CD14-positive monocyte (primary cell): Measurements from ENCODE around the gene NXPH4. TPM values are rescaled to one million over a fixed set of nuclear protein-coding genes. Genes with fewer than 3 reads are reported as not detected.

ENCODE experiments used
- DNase-seq, 3 donors: peaks; one replicate each; pipeline ENCODE4 v3.0.0-alpha.2; 2011 to 2022
- H2AFZ ChIP-seq: 2 replicates; pipeline ENCODE4 v1.6.0; 2012; ENCODE audit warnings: mild to moderate bottlenecking, low read depth, low read length, inconsistent platforms; ENCODE audit not compliant: insufficient read depth, poor library complexity, severe bottlenecking
- H3K27ac ChIP-seq, 2 donors: 1 replicate in 1 of 2; 2 replicates in 1 of 2; pipeline ENCODE4 v1.5.1; 2012 to 2013; ENCODE audit warnings: low read length in 2 of 2, control low read depth in 1 of 2, inconsistent platforms in 1 of 2, low read depth in 1 of 2, mild to moderate bottlenecking in 1 of 2
- H3K27me3 ChIP-seq, 2 donors: one replicate each; pipeline versions ENCODE4 v1.6.0 to v1.6.1; 2011 to 2013; ENCODE audit warnings: low read length in 2 of 2; ENCODE audit not compliant: control insufficient read depth in 2 of 2, insufficient read depth in 2 of 2
- H3K36me3 ChIP-seq, 2 donors: replicated peaks in 1 of 2; 1 replicate in 1 of 2; 2 replicates in 1 of 2; pipeline versions ENCODE4 v1.5.1 to v1.6.1; 2012 to 2013; ENCODE audit warnings: low read length in 2 of 2, control low read depth in 1 of 2, inconsistent platforms in 1 of 2, mild to moderate bottlenecking in 1 of 2; ENCODE audit not compliant: insufficient read depth in 2 of 2, control insufficient read depth in 1 of 2
- H3K4me1 ChIP-seq, 2 donors: 1 replicate in 1 of 2; 2 replicates in 1 of 2; pipeline versions ENCODE4 v1.5.1 to v1.6.1; 2012 to 2013; ENCODE audit warnings: low read length in 2 of 2, control low read depth in 1 of 2, inconsistent platforms in 1 of 2, mild to moderate bottlenecking in 1 of 2, moderate library complexity in 1 of 2; ENCODE audit not compliant: insufficient read depth in 2 of 2, control insufficient read depth in 1 of 2
- H3K4me2 ChIP-seq: replicated peaks from 2 replicates; pipeline ENCODE3; 2012; ENCODE audit warnings: low read length, moderate library complexity, mild to moderate bottlenecking; ENCODE audit not compliant: poor library complexity, severe bottlenecking; ENCODE audit errors: extremely low read depth
- H3K4me3 ChIP-seq, 3 experiments: fragments of 200-600 bp in 1 of 3; sonication (generic) in 1 of 3; replicated peaks in 1 of 3; 1 replicate in 2 of 3; 2 replicates in 1 of 3; pipeline ENCODE4 v1.5.1; 2011 to 2013; ENCODE audit warnings: low read length in 3 of 3, mild to moderate bottlenecking in 3 of 3, control low read depth in 2 of 3, low read depth in 2 of 3, inconsistent platforms in 1 of 3, moderate library complexity in 1 of 3
- H3K79me2 ChIP-seq: 2 replicates; pipeline ENCODE4 v1.6.0; 2012; ENCODE audit warnings: mild to moderate bottlenecking, control low read depth, inconsistent platforms, low read length, moderate library complexity; ENCODE audit not compliant: insufficient read depth
- H3K9ac ChIP-seq: 2 replicates; pipeline ENCODE4 v1.6.0; 2017; ENCODE audit warnings: low read length, mild to moderate bottlenecking; ENCODE audit not compliant: insufficient read depth, poor library complexity, severe bottlenecking
- H3K9me3 ChIP-seq, 2 donors: replicated peaks in 1 of 2; 1 replicate in 1 of 2; 2 replicates in 1 of 2; pipeline versions ENCODE4 v1.5.1 to v1.6.1; 2012 to 2013; ENCODE audit warnings: low read length in 2 of 2, control low read depth in 1 of 2; ENCODE audit not compliant: control insufficient read depth in 1 of 2, insufficient read depth in 1 of 2
- H4K20me1 ChIP-seq: 2 replicates; pipeline ENCODE4 v1.6.0; 2012; ENCODE audit warnings: mild to moderate bottlenecking, low read length, control low read depth, moderate library complexity; ENCODE audit not compliant: insufficient read depth
- H3K27ac Mint-ChIP-seq, 7 donors: one replicate each; pipeline ENCODE4 v1.8.0; 2020; ENCODE audit warnings: mild to moderate bottlenecking in 7 of 7, mixed read lengths in 7 of 7, moderate library complexity in 6 of 7, inconsistent platforms in 2 of 7
- H3K27me3 Mint-ChIP-seq, 3 donors: one replicate each; pipeline ENCODE4 v1.8.0; 2021 to 2022; ENCODE audit warnings: low read depth in 3 of 3, mild to moderate bottlenecking in 3 of 3, mixed read lengths in 3 of 3, moderate library complexity in 3 of 3, inconsistent platforms in 1 of 3
- H3K36me3 Mint-ChIP-seq, 2 donors: one replicate each; pipeline ENCODE4 v1.8.0; 2020; ENCODE audit warnings: mixed read lengths in 2 of 2, inconsistent platforms in 1 of 2, mild to moderate bottlenecking in 1 of 2
- H3K4me1 Mint-ChIP-seq: one replicate; pipeline ENCODE4 v1.8.0; 2020; ENCODE audit warnings: mild to moderate bottlenecking, mixed read lengths
- H3K4me3 Mint-ChIP-seq, 2 donors: one replicate each; pipeline ENCODE4 v1.8.0; 2020; ENCODE audit warnings: mild to moderate bottlenecking in 2 of 2, mixed read lengths in 2 of 2, moderate library complexity in 1 of 2
- H3K9me3 Mint-ChIP-seq, 7 donors: one replicate each; pipeline ENCODE4 v1.8.0; 2020 to 2022; ENCODE audit warnings: mixed read lengths in 7 of 7, mild to moderate bottlenecking in 6 of 7, moderate library complexity in 6 of 7, inconsistent platforms in 2 of 7
- CTCF ChIP-seq: fragments of 200-600 bp; IDR thresholded peaks from one replicate; pipeline ENCODE4 v1.8.0; 2022; ENCODE audit warnings: antibody characterized with exemption, mild to moderate bottlenecking
- WGBS: methylation state at CpG from one replicate; pipeline ENCODE4 v1.1.5; 2013; ENCODE audit warnings: missing lambda C conversion rate; ENCODE audit not compliant: insufficient coverage; 5-methylcytosine and 5-hydroxymethylcytosine counted together
- intact Hi-C, 2 donors: fragments of 100-400 bp; cut with micrococcal nuclease; formaldehyde crosslinking; loops; one replicate each; pipeline versions ENCODE4 v1.15.0 to v1.15.1; 2023
- polyA plus RNA-seq, 3 donors: library from polyadenylated mRNA; depleted of rRNA in 1 of 3; unstranded in 2 of 3; stranded (reverse) in 1 of 3; fragments of 300-500 nt in 2 of 3; fragments of >200 nt in 1 of 3; fragmentation: Illumina TruSeq in 2 of 3; gene quantifications; 1 replicate in 2 of 3; 2 replicates in 1 of 3; pipeline ENCODE4 v1.2.3, GENCODE V29; 2012 to 2021

NXPH4 gene
- polyA plus RNA-seq, 3 donors = not detected

- Histone ChIP-seq H2AFZ (no peak overlapping the region), H3K9ac (no peak overlapping the region), H3K79me2 (no peaks in the 10 kb centered on the region), H3K27me3 (peaks cover 50 to 59% of the 10 kb centered on the region in 2 donors), H3K4me1 (peaks cover 72 to 73% of the 10 kb centered on the region in 2 donors), H3K27ac (no peak overlapping the region), H3K4me3 (peak overlapping the region in 1 of 3 experiments; percentile 65), H3K9me3 (peaks cover 0 to 33% of the 10 kb centered on the region in 2 donors), H3K36me3 (peaks cover 4 to 13% of the 10 kb centered on the region in 2 donors), H3K4me2 (peak overlapping the region; percentile 64), H4K20me1 (peaks cover 61% of the 10 kb centered on the region)
- WGBS = 1% methylated on average over 15 of the region's 18 CpGs
- no peak for TF ChIP-seq CTCF
- Mint-ChIP-seq H3K9me3 (peaks cover 0 to 44% (median 13%) of the 10 kb centered on the region in 7 donors), H3K4me1 (peaks cover 79% of the 10 kb centered on the region), H3K36me3 (peaks cover 32% of the 10 kb centered on the region in 2 donors), H3K27ac (no peak overlapping the region), H3K4me3 (peak overlapping the region in 1 of 2 donors; percentile 99), H3K27me3 (peaks cover 69 to 70% (median 69%) of the 10 kb centered on the region in 3 donors)
- DNase-seq = no peak
- intact Hi-C loops = no loop called here
These were observed 25.7 kb downstream of the NXPH4 start for GRCh38 chr12:57242329-57242690.

- Histone ChIP-seq H3K27me3 (peaks cover 45 to 53% of the 10 kb centered on the region in 2 donors), H3K9me3 (peaks cover 0 to 27% of the 10 kb centered on the region in 2 donors), H3K4me3 (peak overlapping the region in 1 of 3 experiments; percentile 65), H3K27ac (no peak overlapping the region), H2AFZ (no peak overlapping the region), H3K36me3 (peaks cover 4 to 13% of the 10 kb centered on the region in 2 donors), H3K4me1 (peaks cover 70 to 72% of the 10 kb centered on the region in 2 donors), H3K4me2 (peak overlapping the region; percentile 64), H3K9ac (no peak overlapping the region), H3K79me2 (no peaks in the 10 kb centered on the region), H4K20me1 (peaks cover 56% of the 10 kb centered on the region)
- Mint-ChIP-seq H3K27ac (peak overlapping the region in 1 of 7 donors; percentile 25), H3K9me3 (peaks cover 0 to 39% (median 13%) of the 10 kb centered on the region in 7 donors), H3K27me3 (peaks cover 63 to 65% (median 64%) of the 10 kb centered on the region in 3 donors), H3K4me3 (peak overlapping the region; percentile 43 to 99), H3K36me3 (peaks cover 29 to 32% of the 10 kb centered on the region in 2 donors), H3K4me1 (peaks cover 74% of the 10 kb centered on the region)
- whole genome bisulfite sequencing = 3% methylated on average over 34 of the region's 45 CpGs
- DNase-seq = peak in 2 of 3 donors; percentile 39 to 53
- intact Hi-C loops = no loop called here
- peak; percentile 73 for TF ChIP-seq CTCF
These were observed 26.3 kb downstream of the NXPH4 start for GRCh38 chr12:57242691-57243454.
